Stimulated activated naive CD8-positive, alpha-beta T cell treated with anti-CD3 and anti-CD28 coated beads, Interleukin-15, amount 100 ng/mL, for 72 hours (primary cell): ENCODE results near the gene ATP10A.
"Not testable (repeated sequence)": the region's sequence is repeated elsewhere in the genome, so short reads cannot be mapped to it uniquely, and the experiment has no call there.

ENCODE experiments used
- ATAC-seq: fragments of 150-1000 bp; cut with Tn5 transposase; 2 replicates; pipeline ENCODE4 v1.10.0; 2021; ENCODE audit warnings: mild to moderate bottlenecking, moderate library complexity
- DNase-seq, 2 donors: peaks; one replicate each; pipeline ENCODE4 v3.0.0; 2021 to 2022
- H3K27ac Mint-ChIP-seq, 2 donors: one replicate each; pipeline ENCODE4 v1.8.0; 2022; ENCODE audit warnings: mild to moderate bottlenecking in 2 of 2, mixed read lengths in 2 of 2, moderate library complexity in 2 of 2
- H3K27me3 Mint-ChIP-seq: one replicate; pipeline ENCODE4 v1.8.0; 2022; ENCODE audit warnings: mixed read lengths
- H3K4me1 Mint-ChIP-seq: one replicate; pipeline ENCODE4 v1.8.0; 2022; ENCODE audit warnings: mild to moderate bottlenecking, mixed read lengths
- H3K4me3 Mint-ChIP-seq, 2 donors: one replicate each; pipeline ENCODE4 v1.8.0; 2022; ENCODE audit warnings: mild to moderate bottlenecking in 2 of 2, mixed read lengths in 2 of 2, moderate library complexity in 1 of 2
- H3K9me3 Mint-ChIP-seq, 2 donors: one replicate each; pipeline ENCODE4 v1.8.0; 2022; ENCODE audit warnings: mixed read lengths in 2 of 2

The ATP10A gene

GRCh38 chr15:25771338-25771706, 91.8 kb downstream of the ATP10A start:
- H3K4me3 Mint-ChIP-seq = no peak overlapping the region
- H3K4me1 Mint-ChIP-seq = peaks cover 14% of the 10 kb centered on the region
- ATAC-seq (no peak), DNase-seq (no peak)
- no peaks in the 10 kb centered on the region for H3K9me3 Mint-ChIP-seq
- H3K27me3 Mint-ChIP-seq = no peaks in the 10 kb centered on the region
- H3K27ac Mint-ChIP-seq = no peak overlapping the region

GRCh38 chr15:25770618-25771337, 92.3 kb downstream of the ATP10A start:
- ATAC-seq = no peak
- Mint-ChIP-seq H3K27ac (no peak overlapping the region), H3K9me3 (no peaks in the 10 kb centered on the region), H3K4me1 (peaks cover 11% of the 10 kb centered on the region), H3K4me3 (no peak overlapping the region), H3K27me3 (no peaks in the 10 kb centered on the region)
- no peak for DNase-seq

- Mint-ChIP-seq H3K4me3 (no peak overlapping the region), H3K9me3 (no peaks in the 10 kb centered on the region), H3K4me1 (peaks cover 11% of the 10 kb centered on the region), H3K27me3 (no peaks in the 10 kb centered on the region), H3K27ac (no peak overlapping the region)
- no peak for ATAC-seq
- DNase-seq = no peak
Measured at GRCh38 chr15:25770031-25770430, 93.1 kb downstream of the ATP10A start.

- no peak for DNase-seq
- peaks cover 11% of the 10 kb centered on the region for H3K4me1 Mint-ChIP-seq
- H3K27me3 Mint-ChIP-seq = no peaks in the 10 kb centered on the region
- H3K4me3 Mint-ChIP-seq = no peak overlapping the region
- no peaks in the 10 kb centered on the region for H3K9me3 Mint-ChIP-seq
- H3K27ac Mint-ChIP-seq = no peak overlapping the region
- ATAC-seq = no peak
Measured at GRCh38 chr15:25768271-25768670, 94.9 kb downstream of the ATP10A start.

- Mint-ChIP-seq H3K27ac (peak overlapping the region in 1 of 2 donors; percentile 59), H3K4me3 (no peak overlapping the region), H3K27me3 (no peaks in the 10 kb centered on the region), H3K9me3 (no peaks in the 10 kb centered on the region), H3K4me1 (peaks cover 11% of the 10 kb centered on the region)
- ATAC-seq (peak; percentile 18), DNase-seq (no peak)
Measured at GRCh38 chr15:25767356-25768151, 95.6 kb downstream of the ATP10A start.

DNA sequence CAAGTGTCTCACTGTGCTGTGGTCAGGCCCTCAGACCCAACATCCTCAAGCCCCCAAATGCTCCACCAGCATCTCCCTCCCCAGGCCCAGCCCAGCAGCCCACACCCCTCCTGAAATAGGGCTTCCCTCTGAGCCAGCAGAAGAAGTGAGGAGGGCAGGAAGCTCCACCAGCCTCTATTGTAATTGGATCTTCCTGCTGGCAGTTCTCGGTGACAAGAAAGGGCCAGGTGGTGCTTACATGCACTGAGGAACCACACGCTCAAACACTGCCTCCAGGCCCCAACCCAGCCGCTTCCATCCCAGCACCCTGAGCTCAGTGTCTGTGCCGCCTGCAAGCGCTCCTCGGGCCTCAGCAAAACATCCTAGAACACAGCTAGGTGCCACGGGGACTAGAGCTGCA, 96.7 kb downstream of the ATP10A start:
- Mint-ChIP-seq H3K4me3 (no peak overlapping the region), H3K4me1 (peaks cover 22% of the 10 kb centered on the region), H3K27me3 (no peaks in the 10 kb centered on the region), H3K27ac (peak overlapping the region in 1 of 2 donors; percentile 7), H3K9me3 (no peaks in the 10 kb centered on the region)
- ATAC-seq (no peak), DNase-seq (no peak)

GRCh38 chr15:25764980-25765735, 98.0 kb downstream of the ATP10A start:
- DNase-seq = no peak
- no peak for ATAC-seq
- no peak overlapping the region for H3K27ac Mint-ChIP-seq
- H3K9me3 Mint-ChIP-seq = no peaks in the 10 kb centered on the region
- H3K4me3 Mint-ChIP-seq = no peak overlapping the region
- H3K27me3 Mint-ChIP-seq = no peaks in the 10 kb centered on the region
- H3K4me1 Mint-ChIP-seq = peaks cover 22% of the 10 kb centered on the region

DNA sequence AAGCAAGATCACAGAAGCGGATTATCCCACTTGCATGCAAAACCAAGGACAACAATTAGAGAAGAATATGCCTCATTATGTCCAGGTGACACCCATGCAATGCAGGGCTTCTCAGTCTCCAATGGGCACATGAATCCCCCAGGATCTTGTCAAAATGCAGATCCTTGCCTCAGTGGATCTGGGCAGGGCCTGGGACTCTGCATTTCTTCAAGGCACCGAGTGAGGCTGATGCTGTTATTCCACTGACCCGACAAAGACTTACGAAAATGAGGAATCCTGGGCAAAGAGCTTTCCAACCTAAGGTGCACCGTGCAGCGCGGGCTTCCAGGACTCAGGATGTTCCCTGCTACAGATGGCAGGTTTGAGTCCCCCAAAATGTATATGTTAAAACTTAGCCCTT, 99.2 kb downstream of the ATP10A start:
- Mint-ChIP-seq H3K9me3 (no peaks in the 10 kb centered on the region), H3K27me3 (no peaks in the 10 kb centered on the region), H3K4me3 (no peak overlapping the region), H3K27ac (no peak overlapping the region), H3K4me1 (peaks cover 22% of the 10 kb centered on the region)
- ATAC-seq (no peak), DNase-seq (no peak)

- ATAC-seq (no peak), DNase-seq (no peak)
- Mint-ChIP-seq H3K4me1 (peaks cover 22% of the 10 kb centered on the region), H3K9me3 (no peaks in the 10 kb centered on the region), H3K27me3 (no peaks in the 10 kb centered on the region), H3K4me3 (no peak overlapping the region), H3K27ac (no peak overlapping the region)
Measured at GRCh38 chr15:25763331-25763751, 99.8 kb downstream of the ATP10A start.

DNA sequence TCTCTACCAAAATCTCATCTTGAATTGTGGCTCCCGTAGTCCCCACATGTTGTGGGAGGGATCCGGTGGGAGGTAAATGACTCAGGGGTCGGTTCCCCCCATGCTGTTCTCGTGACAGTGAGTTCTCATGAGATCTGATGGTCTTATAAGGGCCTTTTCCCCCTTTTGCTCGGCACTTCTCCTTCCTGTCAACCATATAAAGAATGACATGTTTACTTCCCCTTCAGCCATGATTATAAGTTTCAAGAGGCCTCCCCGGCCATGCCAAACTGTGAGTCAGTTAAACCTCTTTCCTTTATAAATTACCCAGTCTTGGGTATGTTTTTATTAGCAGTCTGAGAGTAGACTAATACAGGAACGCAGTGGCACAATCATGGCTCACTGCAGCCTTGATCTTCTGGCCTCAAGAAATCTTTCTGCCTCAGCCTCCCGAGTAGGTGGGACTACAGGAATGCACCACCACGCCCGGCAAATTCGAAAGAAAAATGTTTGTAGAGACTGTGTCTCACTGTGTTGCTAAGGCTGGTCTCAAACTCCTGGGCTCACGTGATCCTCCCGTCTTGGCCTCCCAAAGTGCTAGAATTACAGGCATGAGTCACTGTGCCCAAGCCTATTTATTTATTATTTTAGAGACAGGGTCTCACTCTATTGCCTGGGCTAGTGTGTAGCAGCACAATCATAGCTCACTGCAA, 101.0 kb downstream of the ATP10A start:
- Mint-ChIP-seq H3K9me3 (no peaks in the 10 kb centered on the region), H3K27me3 (no peaks in the 10 kb centered on the region), H3K4me1 (peaks cover 22% of the 10 kb centered on the region), H3K27ac (peak overlapping the region; percentile 47 to 88), H3K4me3 (no peak overlapping the region)
- DNase-seq (peak in 1 of 2 donors; percentile 21), ATAC-seq (peak; percentile 54)

GRCh38 chr15:25759421-25759820, 103.7 kb downstream of the ATP10A start:
- Mint-ChIP-seq H3K4me3 (no peak overlapping the region), H3K4me1 (peaks cover 16% of the 10 kb centered on the region), H3K27me3 (no peaks in the 10 kb centered on the region), H3K9me3 (no peaks in the 10 kb centered on the region), H3K27ac (no peak overlapping the region)
- DNase-seq (no peak), ATAC-seq (no peak)

- peaks cover 16% of the 10 kb centered on the region for H3K4me1 Mint-ChIP-seq
- DNase-seq, H3K4me3 Mint-ChIP-seq, H3K9me3 Mint-ChIP-seq, ATAC-seq, H3K27me3 Mint-ChIP-seq: not testable (repeated sequence)
- H3K27ac Mint-ChIP-seq = peak overlapping the region in 1 of 2 donors; percentile 50
Measured at GRCh38 chr15:25758612-25759011, 104.5 kb downstream of the ATP10A start.

DNA sequence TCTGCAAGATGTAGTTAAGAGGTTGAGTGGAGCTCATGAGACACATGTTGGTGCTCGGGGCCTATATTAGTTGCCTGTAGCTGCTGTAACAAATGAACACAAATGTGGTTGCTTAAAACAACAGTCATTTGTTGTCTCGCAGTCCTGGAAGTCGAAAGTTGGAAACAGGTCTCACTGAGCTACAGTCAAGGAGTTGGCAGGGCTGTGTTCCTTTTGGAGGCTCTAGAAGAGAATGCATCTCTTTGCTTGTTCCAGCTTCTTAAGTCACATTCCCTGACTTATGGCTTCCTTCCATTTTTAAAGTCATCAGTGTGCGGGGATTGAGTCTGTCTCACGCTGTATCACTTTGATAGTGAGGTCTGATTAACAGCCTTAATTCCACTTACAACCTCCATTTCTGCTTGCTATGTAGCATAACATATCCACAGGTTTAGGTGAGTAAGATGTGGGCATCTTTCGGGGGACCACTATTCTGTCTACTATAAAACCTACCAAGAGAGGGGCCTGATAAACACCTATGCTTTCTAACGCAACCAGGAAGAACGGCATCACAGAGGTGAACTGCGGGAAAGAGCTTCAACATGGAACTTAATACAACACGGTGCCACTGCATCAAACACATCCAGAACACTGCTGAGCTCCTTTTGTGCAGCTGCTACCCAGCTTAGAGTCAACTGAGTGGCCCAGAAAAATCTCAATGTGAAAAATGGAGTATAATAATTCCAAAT, 119.4 kb downstream of the ATP10A start:
- Mint-ChIP-seq H3K4me3 (no peak overlapping the region), H3K27ac (no peak overlapping the region), H3K27me3 (no peaks in the 10 kb centered on the region), H3K9me3 (no peaks in the 10 kb centered on the region), H3K4me1 (peaks cover 26% of the 10 kb centered on the region)
- ATAC-seq (no peak), DNase-seq (no peak)

- ATAC-seq (no peak), DNase-seq (no peak)
- H3K27me3 Mint-ChIP-seq = no peaks in the 10 kb centered on the region
- peak overlapping the region in 1 of 2 donors; percentile 28 for H3K27ac Mint-ChIP-seq
- no peaks in the 10 kb centered on the region for H3K9me3 Mint-ChIP-seq
- H3K4me3 Mint-ChIP-seq = no peak overlapping the region
- H3K4me1 Mint-ChIP-seq = peaks cover 26% of the 10 kb centered on the region
Measured at GRCh38 chr15:25742776-25743547, 120.2 kb downstream of the ATP10A start.
